Upper lobe of right lung (tissue), 1 donor: ENCODE results near the gene PCNX4. TPM values are rescaled to one million over a fixed set of nuclear protein-coding genes. Genes with fewer than 3 reads are reported as not detected.

ENCODE experiments used
- ATAC-seq: fragments of 200-7000 bp; cut with Tn5 transposase; one replicate; pipeline ENCODE4 v1.9.1; 2020; ENCODE audit warnings: mild to moderate bottlenecking, moderate library complexity
- DNase-seq: peaks from one replicate; pipeline ENCODE4 v3.0.0-alpha.2; 2020
- H3K27ac ChIP-seq: fragments of 200-600 bp; one replicate; pipeline ENCODE4 v1.8.0; 2022
- H3K27me3 ChIP-seq: fragments of 200-600 bp; one replicate; pipeline ENCODE4 v1.8.0; 2022; ENCODE audit warnings: mild to moderate bottlenecking
- H3K36me3 ChIP-seq: fragments of 200-600 bp; one replicate; pipeline ENCODE4 v1.8.0; 2022
- H3K4me1 ChIP-seq: fragments of 200-600 bp; one replicate; pipeline ENCODE4 v1.8.0; 2022
- H3K4me3 ChIP-seq: fragments of 200-600 bp; one replicate; pipeline ENCODE4 v1.8.0; 2022; ENCODE audit warnings: mild to moderate bottlenecking
- H3K9me3 ChIP-seq: fragments of 200-600 bp; one replicate; pipeline ENCODE4 v1.8.0; 2022
- intact Hi-C: fragments of 100-400 bp; cut with DNase I; formaldehyde crosslinking; loops from one replicate; pipeline ENCODE4 v1.11.0; 2022
- total RNA-seq: library from RNA; stranded (reverse); fragmentation: NEBNext Ultra II Directional; extraction: Animal tissue kit (Norgen Biotek cat#: 25700); gene quantifications from one replicate; pipeline ENCODE4 v1.2.1, GENCODE V29; 2021
- TF ChIP-seq, protein P1 (sequence below): fragments of 200-600 bp; IDR thresholded peaks from one replicate; pipeline ENCODE4 v1.8.0; 2022; ENCODE audit warnings: antibody characterized with exemption
- donor health status: DM: no; HTN: yes; CAD: no; lungs with severe emphysema.

PCNX4 gene
- total RNA-seq, 1 donor from 2014 or later: 39.9 TPM

GRCh38 chr14:60183138-60183537 is 91.4 kb downstream of the PCNX4 start:
- DNase-seq (no peak), ATAC-seq (no peak)
- Histone ChIP-seq H3K27ac (no peak overlapping the region), H3K27me3 (no peaks in the 10 kb centered on the region), H3K4me1 (peaks cover 6% of the 10 kb centered on the region), H3K36me3 (no peaks in the 10 kb centered on the region), H3K4me3 (no peak overlapping the region), H3K9me3 (no peaks in the 10 kb centered on the region)
- TF ChIP-seq, protein P1, sequence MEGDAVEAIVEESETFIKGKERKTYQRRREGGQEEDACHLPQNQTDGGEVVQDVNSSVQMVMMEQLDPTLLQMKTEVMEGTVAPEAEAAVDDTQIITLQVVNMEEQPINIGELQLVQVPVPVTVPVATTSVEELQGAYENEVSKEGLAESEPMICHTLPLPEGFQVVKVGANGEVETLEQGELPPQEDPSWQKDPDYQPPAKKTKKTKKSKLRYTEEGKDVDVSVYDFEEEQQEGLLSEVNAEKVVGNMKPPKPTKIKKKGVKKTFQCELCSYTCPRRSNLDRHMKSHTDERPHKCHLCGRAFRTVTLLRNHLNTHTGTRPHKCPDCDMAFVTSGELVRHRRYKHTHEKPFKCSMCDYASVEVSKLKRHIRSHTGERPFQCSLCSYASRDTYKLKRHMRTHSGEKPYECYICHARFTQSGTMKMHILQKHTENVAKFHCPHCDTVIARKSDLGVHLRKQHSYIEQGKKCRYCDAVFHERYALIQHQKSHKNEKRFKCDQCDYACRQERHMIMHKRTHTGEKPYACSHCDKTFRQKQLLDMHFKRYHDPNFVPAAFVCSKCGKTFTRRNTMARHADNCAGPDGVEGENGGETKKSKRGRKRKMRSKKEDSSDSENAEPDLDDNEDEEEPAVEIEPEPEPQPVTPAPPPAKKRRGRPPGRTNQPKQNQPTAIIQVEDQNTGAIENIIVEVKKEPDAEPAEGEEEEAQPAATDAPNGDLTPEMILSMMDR: no peak
- intact Hi-C loops: loop anchor here (10.0 kb wide), 2 partner anchors 118 to 218 kb away; no protein-coding TSS in a partner anchor

DNA sequence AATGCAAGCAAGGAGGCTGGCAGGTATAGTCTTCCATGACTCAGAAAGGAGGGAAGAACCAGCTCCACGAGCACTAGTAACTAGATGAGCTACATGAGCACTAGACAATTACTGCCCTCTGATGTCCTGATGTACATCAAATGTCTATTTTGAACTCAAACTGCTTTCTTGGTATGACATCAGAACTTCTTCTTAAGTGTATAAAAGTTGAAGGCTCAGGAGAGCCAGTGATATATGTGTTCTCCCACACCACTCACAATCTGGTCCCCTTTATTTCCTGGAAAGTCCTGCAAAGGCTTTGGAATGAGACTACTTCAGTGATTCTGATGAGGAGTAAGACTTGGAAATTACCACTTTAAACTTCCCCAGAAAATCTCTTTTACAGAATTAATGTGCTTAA is 92.0 kb downstream of the PCNX4 start:
- Histone ChIP-seq H3K4me3 (peak overlapping the region; percentile 52), H3K9me3 (no peaks in the 10 kb centered on the region), H3K27ac (peak overlapping the region; percentile 64), H3K4me1 (peaks cover 6% of the 10 kb centered on the region), H3K27me3 (no peaks in the 10 kb centered on the region), H3K36me3 (no peaks in the 10 kb centered on the region)
- no peak for ATAC-seq
- intact Hi-C loops: loop anchor here (10.0 kb wide), 2 partner anchors 119 to 219 kb away; no protein-coding TSS in a partner anchor
- no peak for DNase-seq
- TF ChIP-seq, protein P1: no peak

DNA sequence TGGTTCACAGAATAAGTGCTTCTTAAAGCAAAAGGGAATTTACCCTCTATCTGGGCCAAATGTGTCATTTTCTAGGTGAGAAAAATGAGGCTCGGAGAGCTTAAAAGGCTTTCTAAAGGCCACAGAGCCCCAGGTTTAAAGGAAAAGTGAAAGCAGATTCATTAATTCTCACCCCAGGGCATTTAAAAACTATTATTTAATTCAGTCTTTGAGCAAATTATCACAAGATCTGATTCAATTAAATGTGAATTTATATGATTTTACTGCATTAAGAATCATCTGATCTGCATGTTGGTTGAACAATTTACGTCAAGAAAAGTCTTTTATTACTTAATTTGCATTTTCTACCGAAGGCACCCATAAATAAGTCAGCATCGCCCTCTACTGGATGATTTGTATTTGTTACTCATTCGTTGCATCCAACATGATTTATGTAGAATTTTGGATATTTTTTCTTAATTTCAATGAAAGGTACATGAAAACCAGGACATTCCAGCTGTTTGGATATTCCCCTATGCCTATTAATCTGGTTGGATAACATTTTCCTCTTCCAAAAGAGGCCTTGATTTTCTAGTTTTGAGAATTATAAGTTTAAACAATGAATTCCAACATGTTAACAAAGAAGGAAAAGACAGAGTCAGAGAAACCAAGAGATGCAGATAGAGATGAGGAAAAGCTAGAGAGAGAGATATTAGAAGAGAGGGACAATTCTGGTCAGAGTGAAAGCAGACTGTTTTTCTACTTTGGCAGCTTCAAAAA is 92.6 kb downstream of the PCNX4 start:
- H3K27ac ChIP-seq: peak overlapping the region; percentile 64
- H3K4me3 ChIP-seq: peak overlapping the region; percentile 52
- no peaks in the 10 kb centered on the region for H3K36me3 ChIP-seq
- H3K9me3 ChIP-seq: no peaks in the 10 kb centered on the region
- H3K27me3 ChIP-seq: no peaks in the 10 kb centered on the region
- DNase-seq (no peak), ATAC-seq (peak; percentile 64)
- TF ChIP-seq, protein P1: peak; percentile 78
- peaks cover 6% of the 10 kb centered on the region for H3K4me1 ChIP-seq
- intact Hi-C loops: loop anchor here (10.0 kb wide), 2 partner anchors 120 to 220 kb away; no protein-coding TSS in a partner anchor

DNA sequence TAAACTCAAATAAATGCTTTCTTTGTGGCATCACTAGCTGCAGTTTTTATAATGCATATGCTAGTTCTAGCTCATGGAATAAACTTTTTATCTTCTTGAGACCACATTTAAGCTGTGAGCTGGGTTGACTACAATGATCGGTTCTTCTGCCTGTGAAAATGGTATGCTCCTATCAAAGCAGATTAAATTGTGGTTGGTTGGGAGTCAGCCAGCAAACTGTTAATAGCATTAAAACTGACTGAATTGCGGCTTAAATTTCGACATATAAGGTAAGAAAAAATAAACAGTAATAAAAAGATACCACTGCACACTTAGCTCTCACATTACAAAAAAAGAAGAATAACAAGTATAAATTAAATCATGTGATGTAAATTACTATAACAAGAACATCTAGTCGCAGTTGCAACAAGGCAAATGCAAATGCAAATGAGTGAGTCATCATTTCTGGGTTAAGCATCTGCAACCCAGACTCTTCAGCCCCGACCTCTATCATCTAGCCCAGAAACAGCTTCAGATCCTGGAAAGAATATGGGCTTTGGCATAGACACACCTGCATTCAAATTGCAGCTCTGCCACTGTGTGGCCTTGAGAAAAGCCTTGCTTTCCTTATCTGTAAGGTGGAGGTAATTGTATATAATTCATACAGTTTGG is 93.3 kb downstream of the PCNX4 start:
- intact Hi-C loops: loop anchor here (10.0 kb wide), 2 partner anchors 120 to 220 kb away; no protein-coding TSS in a partner anchor
- no peaks in the 10 kb centered on the region for H3K27me3 ChIP-seq
- TF ChIP-seq, protein P1: no peak
- no peak overlapping the region for H3K4me3 ChIP-seq
- no peaks in the 10 kb centered on the region for H3K36me3 ChIP-seq
- H3K9me3 ChIP-seq: no peaks in the 10 kb centered on the region
- no peak overlapping the region for H3K27ac ChIP-seq
- ATAC-seq: no peak
- DNase-seq: no peak
- H3K4me1 ChIP-seq: peaks cover 6% of the 10 kb centered on the region

DNA sequence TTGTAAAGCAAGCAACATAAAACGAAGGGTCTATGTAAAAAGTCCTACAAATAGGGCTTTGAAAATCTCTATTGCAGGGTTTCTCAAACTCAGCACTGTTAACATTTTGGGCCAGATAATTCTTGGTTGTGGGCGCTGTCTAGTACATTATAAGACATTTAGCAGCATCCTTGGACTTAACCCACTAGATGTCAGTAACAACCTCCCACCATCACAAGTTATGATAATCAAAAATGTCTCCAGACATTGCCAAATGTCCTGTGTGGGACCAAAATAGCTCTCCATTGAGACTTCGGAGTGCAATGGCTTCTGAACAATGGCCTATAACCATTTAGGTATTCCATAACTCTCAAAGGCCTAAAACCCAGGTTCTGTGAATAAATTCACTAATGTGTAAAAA is 96.4 kb downstream of the PCNX4 start:
- TF ChIP-seq, protein P1: no peak
- Histone ChIP-seq H3K9me3 (no peaks in the 10 kb centered on the region), H3K4me1 (peaks cover 6% of the 10 kb centered on the region), H3K27ac (no peak overlapping the region), H3K4me3 (no peak overlapping the region), H3K27me3 (no peaks in the 10 kb centered on the region), H3K36me3 (no peaks in the 10 kb centered on the region)
- DNase-seq: no peak
- intact Hi-C loops: loop anchor here (10.0 kb wide), 2 partner anchors 123 to 223 kb away; no protein-coding TSS in a partner anchor
- no peak for ATAC-seq
